Measurements from ENCODE around the gene TNNI2.
"Not testable (repeated sequence)": the region's sequence is repeated elsewhere in the genome, so short reads cannot be mapped to it uniquely, and the experiment has no call there.

The TNNI2 gene

DNA sequence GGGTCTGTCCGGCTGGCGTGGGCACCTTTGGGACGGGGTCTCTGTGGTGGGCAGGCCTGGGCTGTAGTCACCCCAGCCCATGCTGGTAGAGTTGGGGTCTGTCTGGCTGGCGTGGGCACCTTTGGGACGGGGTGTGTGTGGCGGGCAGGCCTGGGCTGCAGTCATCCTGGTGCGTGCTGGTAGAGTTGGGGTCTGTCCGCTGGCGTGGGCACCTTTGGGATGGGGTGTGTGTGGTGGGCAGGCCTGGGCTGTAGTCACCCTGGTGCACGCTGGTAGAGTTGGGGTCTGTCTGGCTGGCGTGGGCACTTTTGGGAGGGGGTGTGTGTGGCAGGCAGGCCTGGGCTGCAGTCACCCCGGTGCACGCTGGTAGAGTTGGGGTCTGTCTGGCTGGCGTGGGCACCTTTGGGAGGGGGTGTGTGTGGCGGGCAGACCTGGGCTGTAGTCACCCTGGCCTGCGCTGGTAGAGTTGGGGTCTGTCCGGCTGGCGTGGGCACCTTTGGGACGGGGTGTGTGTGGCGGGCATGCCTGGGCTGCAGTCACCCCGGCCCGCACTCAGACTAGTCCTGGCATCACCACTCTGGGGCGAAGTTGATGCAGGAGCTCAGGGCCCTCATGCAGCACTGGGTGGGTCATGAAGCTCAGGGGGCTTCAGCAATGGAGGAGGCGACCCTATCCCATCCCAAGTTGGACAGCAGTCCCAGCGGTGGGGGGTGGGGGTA lies 33.6 kb downstream of the TNNI2 start:
- no peak overlapping the region for H3K4me3 ChIP-seq (replicated peaks; ENCODE audit: low read depth, low read length)
- no peak for DNase-seq (ENCODE audit: extremely low read depth, low read depth)
- TF ChIP-seq, protein P1, sequence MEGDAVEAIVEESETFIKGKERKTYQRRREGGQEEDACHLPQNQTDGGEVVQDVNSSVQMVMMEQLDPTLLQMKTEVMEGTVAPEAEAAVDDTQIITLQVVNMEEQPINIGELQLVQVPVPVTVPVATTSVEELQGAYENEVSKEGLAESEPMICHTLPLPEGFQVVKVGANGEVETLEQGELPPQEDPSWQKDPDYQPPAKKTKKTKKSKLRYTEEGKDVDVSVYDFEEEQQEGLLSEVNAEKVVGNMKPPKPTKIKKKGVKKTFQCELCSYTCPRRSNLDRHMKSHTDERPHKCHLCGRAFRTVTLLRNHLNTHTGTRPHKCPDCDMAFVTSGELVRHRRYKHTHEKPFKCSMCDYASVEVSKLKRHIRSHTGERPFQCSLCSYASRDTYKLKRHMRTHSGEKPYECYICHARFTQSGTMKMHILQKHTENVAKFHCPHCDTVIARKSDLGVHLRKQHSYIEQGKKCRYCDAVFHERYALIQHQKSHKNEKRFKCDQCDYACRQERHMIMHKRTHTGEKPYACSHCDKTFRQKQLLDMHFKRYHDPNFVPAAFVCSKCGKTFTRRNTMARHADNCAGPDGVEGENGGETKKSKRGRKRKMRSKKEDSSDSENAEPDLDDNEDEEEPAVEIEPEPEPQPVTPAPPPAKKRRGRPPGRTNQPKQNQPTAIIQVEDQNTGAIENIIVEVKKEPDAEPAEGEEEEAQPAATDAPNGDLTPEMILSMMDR (IDR thresholded peaks at IDR 0.05; ENCODE audit: low read depth, low read length, missing control alignments), result no peak

DNA sequence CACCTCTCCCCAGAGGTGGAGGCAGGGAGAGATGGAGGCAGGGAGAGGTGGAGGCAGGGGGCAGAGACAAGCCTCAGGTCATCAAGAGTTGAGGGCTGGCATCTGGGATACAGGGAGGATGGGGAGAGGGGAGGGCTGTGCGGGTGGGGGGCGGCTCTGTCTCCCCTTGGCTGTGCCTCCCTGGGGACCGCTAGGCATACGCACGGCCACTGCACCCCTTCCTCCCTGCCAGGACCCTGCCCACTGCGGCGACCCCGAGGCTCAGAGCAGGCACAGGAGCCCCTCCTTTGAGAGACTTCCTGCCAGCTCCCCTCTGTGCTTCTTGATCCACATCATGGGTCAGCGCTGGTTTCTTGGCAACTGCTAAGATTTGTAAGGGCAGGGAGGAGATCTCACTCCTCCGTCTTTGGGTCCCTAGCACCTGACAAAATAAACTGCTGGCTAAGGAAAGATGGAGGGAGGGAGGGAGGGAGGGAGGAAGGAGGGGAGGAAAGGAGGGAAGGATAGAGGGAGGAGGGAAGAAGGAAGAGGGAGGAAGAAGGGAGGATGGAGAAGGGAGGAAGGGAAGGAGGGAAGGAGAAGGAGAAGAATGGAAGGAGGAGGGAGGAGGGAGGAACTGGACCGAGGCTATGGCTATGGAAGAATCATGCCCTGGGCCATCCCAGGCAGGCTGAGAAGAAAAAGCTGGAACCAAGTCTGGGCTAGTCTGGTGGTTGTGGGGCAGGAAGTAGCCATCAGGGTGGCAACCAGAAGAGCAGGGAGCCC lies 34.4 kb downstream of the TNNI2 start:
- H3K4me3 ChIP-seq (replicated peaks; ENCODE audit: low read depth, low read length), result no peak overlapping the region
- DNase-seq (ENCODE audit: extremely low read depth, low read depth), result no peak
- TF ChIP-seq, protein P1 (IDR thresholded peaks at IDR 0.05; ENCODE audit: low read depth, low read length, missing control alignments), result no peak

- not testable (repeated sequence) for DNase-seq (ENCODE audit: extremely low read depth, low read depth); H3K4me3 ChIP-seq (replicated peaks; ENCODE audit: low read depth, low read length)
Observed at GRCh38 chr11:1873813-1874150, 35.0 kb downstream of the TNNI2 start.

GRCh38 chr11:1874441-1875092 lies 35.8 kb downstream of the TNNI2 start:
- not testable (repeated sequence) for DNase-seq (ENCODE audit: extremely low read depth, low read depth); H3K4me3 ChIP-seq (replicated peaks; ENCODE audit: low read depth, low read length)

- no peak overlapping the region for H3K4me3 ChIP-seq (replicated peaks; ENCODE audit: low read depth, low read length)
- no peak for DNase-seq (ENCODE audit: extremely low read depth, low read depth)
- TF ChIP-seq, protein P1 (IDR thresholded peaks at IDR 0.05; ENCODE audit: low read depth, low read length, missing control alignments), result no peak
Observed at GRCh38 chr11:1875093-1875850, 36.5 kb downstream of the TNNI2 start.

DNA sequence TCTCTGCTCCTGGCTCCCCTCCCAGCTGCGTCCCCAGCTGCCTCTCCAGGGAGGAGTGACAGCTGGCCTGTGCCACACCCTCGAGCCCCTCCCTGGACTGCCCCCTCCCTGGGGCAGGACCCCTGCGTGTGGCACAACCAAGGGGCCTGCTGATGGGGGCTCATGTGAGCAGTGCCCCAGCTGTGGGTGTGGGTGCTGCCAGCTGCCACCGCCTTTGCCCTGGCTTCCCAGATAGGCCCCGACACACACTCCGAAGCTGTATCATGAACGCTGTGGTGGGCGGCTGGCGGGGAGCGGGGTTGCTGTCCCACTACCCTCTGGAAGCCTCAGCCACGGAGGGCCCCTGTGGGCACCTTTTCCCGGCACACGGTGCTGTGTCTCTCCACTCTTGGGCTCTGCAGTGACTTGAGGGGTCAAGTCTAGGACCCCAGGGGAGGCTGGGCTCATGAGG lies 37.1 kb downstream of the TNNI2 start:
- H3K4me3 ChIP-seq (replicated peaks; ENCODE audit: low read depth, low read length); DNase-seq (ENCODE audit: extremely low read depth, low read depth): not testable (repeated sequence)

GRCh38 chr11:1876361-1877063 lies 37.7 kb downstream of the TNNI2 start:
- H3K4me3 ChIP-seq (replicated peaks; ENCODE audit: low read depth, low read length), result no peak overlapping the region
- TF ChIP-seq, protein P1 (IDR thresholded peaks at IDR 0.05; ENCODE audit: low read depth, low read length, missing control alignments), result peak; percentile 82
- DNase-seq (ENCODE audit: extremely low read depth, low read depth), result no peak
